Activated naive CD8-positive, alpha-beta T cell treated with anti-CD3 and anti-CD28 coated beads, Interleukin-2, amount 50 U/mL, for 24 hours (primary cell): ENCODE measurements around the gene TLDC2.

ENCODE experiments used
- ATAC-seq: fragments of 150-1000 bp; cut with Tn5 transposase; one replicate; pipeline ENCODE4 v1.10.0; 2021
- DNase-seq: peaks from one replicate; pipeline ENCODE4 v3.0.0; 2021
- H3K27ac Mint-ChIP-seq: one replicate; pipeline ENCODE4 v1.8.0; 2021; ENCODE audit warnings: mild to moderate bottlenecking, mixed read lengths
- H3K27me3 Mint-ChIP-seq: one replicate; pipeline ENCODE4 v1.8.0; 2021; ENCODE audit warnings: mixed read lengths
- H3K36me3 Mint-ChIP-seq: one replicate; pipeline ENCODE4 v1.8.0; 2021; ENCODE audit warnings: low read depth, mixed read lengths
- H3K4me1 Mint-ChIP-seq: one replicate; pipeline ENCODE4 v1.8.0; 2021; ENCODE audit warnings: mixed read lengths
- H3K4me3 Mint-ChIP-seq: one replicate; pipeline ENCODE4 v1.8.0; 2021; ENCODE audit warnings: mild to moderate bottlenecking, moderate library complexity, mixed read lengths
- H3K9me3 Mint-ChIP-seq: one replicate; pipeline ENCODE4 v1.8.0; 2021; ENCODE audit warnings: mixed read lengths

TLDC2 gene

DNA sequence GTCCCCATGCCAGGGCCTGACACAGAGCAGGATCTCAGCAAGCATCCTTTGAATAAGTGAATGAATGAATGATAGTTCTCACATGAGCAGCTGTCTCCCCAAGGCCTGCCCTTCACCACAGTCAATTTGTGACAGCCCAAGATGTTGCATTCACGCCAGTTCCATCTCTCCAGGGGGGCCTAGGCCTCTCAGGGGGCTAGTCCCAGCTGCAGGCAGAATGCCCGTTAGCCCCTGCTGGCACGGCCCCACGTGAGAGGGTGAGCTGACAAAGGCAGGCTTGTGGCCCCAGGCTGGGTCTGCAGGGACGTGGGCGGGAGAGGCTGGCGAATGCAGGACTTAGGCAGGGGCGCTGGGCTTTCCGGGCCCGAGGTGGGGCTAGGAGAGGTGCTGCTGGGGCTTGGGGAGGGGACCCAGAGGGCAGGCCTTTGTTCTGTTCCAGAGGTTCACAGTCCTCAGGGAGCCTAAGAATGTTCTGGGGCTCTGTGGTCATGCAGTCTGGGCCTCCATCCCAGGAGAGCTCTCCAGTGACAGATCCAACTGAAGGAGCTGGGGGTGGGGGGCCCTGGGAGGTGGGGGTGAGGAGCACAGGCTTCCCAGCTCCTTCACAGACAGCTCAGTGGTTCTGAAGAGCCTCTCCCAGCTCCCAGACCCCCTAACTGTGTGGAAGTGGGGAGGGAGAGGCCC is 30.5 kb upstream of the TLDC2 start:
- no peaks in the 10 kb centered on the region for H3K9me3 Mint-ChIP-seq
- H3K4me3 Mint-ChIP-seq = no peak overlapping the region
- H3K36me3 Mint-ChIP-seq = no peaks in the 10 kb centered on the region
- H3K27me3 Mint-ChIP-seq = no peaks in the 10 kb centered on the region
- DNase-seq (no peak), ATAC-seq (no peak)
- H3K27ac Mint-ChIP-seq = peak overlapping the region; percentile 68
- H3K4me1 Mint-ChIP-seq = peaks cover 35% of the 10 kb centered on the region

- no peak overlapping the region for H3K27ac Mint-ChIP-seq
- peaks cover 1% of the 10 kb centered on the region for H3K36me3 Mint-ChIP-seq
- H3K4me3 Mint-ChIP-seq = no peak overlapping the region
- peaks cover 3% of the 10 kb centered on the region for H3K9me3 Mint-ChIP-seq
- DNase-seq = no peak
- H3K4me1 Mint-ChIP-seq = peaks cover 29% of the 10 kb centered on the region
- H3K27me3 Mint-ChIP-seq = no peaks in the 10 kb centered on the region
- no peak for ATAC-seq
Measured at GRCh38 chr20:36847009-36847709, 28.8 kb upstream of the TLDC2 start.

DNA sequence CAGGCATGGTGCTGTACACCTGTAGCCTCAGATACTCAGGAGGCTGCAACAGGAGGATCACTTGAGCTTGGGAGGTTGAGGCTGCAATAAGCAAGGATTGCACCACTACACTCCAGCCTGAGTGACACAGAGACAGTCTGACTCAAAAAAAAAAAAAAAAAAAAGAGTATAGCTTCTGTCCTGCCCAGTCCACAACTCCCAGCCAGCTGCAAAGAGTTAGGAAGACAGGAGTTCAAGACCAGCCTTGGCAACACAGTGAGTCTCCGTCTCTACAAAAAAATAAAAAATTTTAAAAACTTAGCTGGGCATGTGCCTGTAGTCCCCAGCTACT is 28.3 kb upstream of the TLDC2 start:
- Mint-ChIP-seq H3K27ac (no peak overlapping the region), H3K27me3 (no peaks in the 10 kb centered on the region), H3K9me3 (peaks cover 3% of the 10 kb centered on the region), H3K4me1 (peaks cover 26% of the 10 kb centered on the region), H3K36me3 (peaks cover 1% of the 10 kb centered on the region), H3K4me3 (no peak overlapping the region)
- DNase-seq = no peak
- no peak for ATAC-seq

DNA sequence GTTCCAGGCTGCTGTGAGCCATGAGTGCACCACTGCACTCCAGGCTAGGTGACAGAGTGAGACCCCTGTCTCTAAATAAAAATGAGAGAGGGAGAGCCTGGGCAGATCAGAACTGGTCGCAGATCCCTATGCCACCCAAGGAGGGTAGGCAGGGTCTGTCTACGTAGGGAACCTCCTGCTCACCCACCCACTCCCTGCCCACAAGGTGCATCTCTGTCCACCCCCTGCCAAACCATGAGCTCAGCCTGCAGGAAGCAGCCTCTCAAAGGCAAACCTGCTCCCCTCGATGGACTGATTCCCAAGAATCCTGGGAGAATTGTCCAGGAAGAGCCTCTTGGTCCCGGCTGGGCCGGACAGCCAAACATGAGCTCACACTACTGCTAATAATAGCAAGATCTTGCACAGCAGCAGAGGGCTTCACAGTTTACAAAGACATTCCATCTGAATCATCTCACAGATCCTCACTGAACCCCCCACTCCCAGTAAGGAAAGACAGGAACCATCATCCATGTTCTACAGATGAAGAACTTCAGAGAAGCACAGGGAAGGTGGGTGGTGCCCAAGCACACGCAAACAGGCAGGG is 27.8 kb upstream of the TLDC2 start:
- peaks cover 23% of the 10 kb centered on the region for H3K4me1 Mint-ChIP-seq

GRCh38 chr20:36848677-36849076 is 27.3 kb upstream of the TLDC2 start:
- peaks cover 18% of the 10 kb centered on the region for H3K4me1 Mint-ChIP-seq

More for the DNA sequence above, 27.8 kb upstream of the TLDC2 start:
- peaks cover 1% of the 10 kb centered on the region for H3K36me3 Mint-ChIP-seq
- no peaks in the 10 kb centered on the region for H3K27me3 Mint-ChIP-seq
- peaks cover 3% of the 10 kb centered on the region for H3K9me3 Mint-ChIP-seq
- ATAC-seq (no peak), DNase-seq (no peak)
- H3K27ac Mint-ChIP-seq = no peak overlapping the region
- no peak overlapping the region for H3K4me3 Mint-ChIP-seq

GRCh38 chr20:36849333-36850065 is 26.4 kb upstream of the TLDC2 start:
- Mint-ChIP-seq H3K27me3 (no peaks in the 10 kb centered on the region), H3K4me1 (peaks cover 16% of the 10 kb centered on the region), H3K27ac (no peak overlapping the region)

More at GRCh38 chr20:36848677-36849076, 27.3 kb upstream of the TLDC2 start:
- DNase-seq = no peak
- no peak overlapping the region for H3K27ac Mint-ChIP-seq
- no peaks in the 10 kb centered on the region for H3K27me3 Mint-ChIP-seq
- ATAC-seq = no peak
- peaks cover 1% of the 10 kb centered on the region for H3K36me3 Mint-ChIP-seq
- peaks cover 3% of the 10 kb centered on the region for H3K9me3 Mint-ChIP-seq
- H3K4me3 Mint-ChIP-seq = no peak overlapping the region

GRCh38 chr20:36850759-36851158 is 25.2 kb upstream of the TLDC2 start:
- H3K27me3 Mint-ChIP-seq = no peaks in the 10 kb centered on the region
- H3K4me3 Mint-ChIP-seq = no peak overlapping the region
- peaks cover 3% of the 10 kb centered on the region for H3K9me3 Mint-ChIP-seq
- no peak overlapping the region for H3K27ac Mint-ChIP-seq
- H3K36me3 Mint-ChIP-seq = peaks cover 1% of the 10 kb centered on the region
- H3K4me1 Mint-ChIP-seq = peaks cover 6% of the 10 kb centered on the region
- no peak for ATAC-seq
- no peak for DNase-seq

More at GRCh38 chr20:36849333-36850065, 26.4 kb upstream of the TLDC2 start:
- no peak overlapping the region for H3K4me3 Mint-ChIP-seq
- peaks cover 1% of the 10 kb centered on the region for H3K36me3 Mint-ChIP-seq
- H3K9me3 Mint-ChIP-seq = peaks cover 3% of the 10 kb centered on the region
- ATAC-seq (no peak), DNase-seq (no peak)

DNA sequence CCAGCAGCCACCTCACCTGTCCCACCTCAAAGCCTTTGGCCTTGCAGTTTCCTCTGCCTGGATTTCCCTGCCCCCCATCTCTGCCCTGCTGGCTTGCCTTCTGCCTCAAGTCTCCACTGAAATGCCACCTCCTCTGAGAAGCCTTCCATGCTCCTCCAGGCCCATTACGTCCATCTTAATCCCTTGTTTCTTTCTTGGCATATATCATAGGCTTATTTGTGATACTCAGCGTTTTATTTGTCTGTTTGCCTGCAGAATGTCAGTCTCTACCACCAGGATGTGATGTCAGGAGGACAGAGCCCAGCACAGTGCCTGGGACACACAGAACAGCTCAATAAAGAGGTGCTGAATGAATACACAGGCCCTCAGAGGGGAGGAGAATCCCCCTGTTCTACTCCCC is 24.4 kb upstream of the TLDC2 start:
- Mint-ChIP-seq H3K27me3 (no peaks in the 10 kb centered on the region), H3K9me3 (peaks cover 3% of the 10 kb centered on the region), H3K4me3 (no peak overlapping the region), H3K4me1 (peaks cover 2% of the 10 kb centered on the region), H3K27ac (no peak overlapping the region), H3K36me3 (peaks cover 1% of the 10 kb centered on the region)
- no peak for ATAC-seq
- DNase-seq = no peak

- Mint-ChIP-seq H3K4me3 (no peak overlapping the region), H3K27ac (no peak overlapping the region), H3K4me1 (peaks cover 9% of the 10 kb centered on the region), H3K9me3 (peaks cover 3% of the 10 kb centered on the region), H3K27me3 (no peaks in the 10 kb centered on the region), H3K36me3 (peaks cover 1% of the 10 kb centered on the region)
- no peak for ATAC-seq
- no peak for DNase-seq
Measured at GRCh38 chr20:36852187-36852586, 23.8 kb upstream of the TLDC2 start.

GRCh38 chr20:36854348-36855240 is 21.3 kb upstream of the TLDC2 start:
- peaks cover 1% of the 10 kb centered on the region for H3K36me3 Mint-ChIP-seq
- DNase-seq (no peak), ATAC-seq (no peak)
- H3K4me1 Mint-ChIP-seq = peaks cover 13% of the 10 kb centered on the region
- H3K27ac Mint-ChIP-seq = no peak overlapping the region
- H3K27me3 Mint-ChIP-seq = no peaks in the 10 kb centered on the region
- H3K9me3 Mint-ChIP-seq = peaks cover 3% of the 10 kb centered on the region
- no peak overlapping the region for H3K4me3 Mint-ChIP-seq

DNA sequence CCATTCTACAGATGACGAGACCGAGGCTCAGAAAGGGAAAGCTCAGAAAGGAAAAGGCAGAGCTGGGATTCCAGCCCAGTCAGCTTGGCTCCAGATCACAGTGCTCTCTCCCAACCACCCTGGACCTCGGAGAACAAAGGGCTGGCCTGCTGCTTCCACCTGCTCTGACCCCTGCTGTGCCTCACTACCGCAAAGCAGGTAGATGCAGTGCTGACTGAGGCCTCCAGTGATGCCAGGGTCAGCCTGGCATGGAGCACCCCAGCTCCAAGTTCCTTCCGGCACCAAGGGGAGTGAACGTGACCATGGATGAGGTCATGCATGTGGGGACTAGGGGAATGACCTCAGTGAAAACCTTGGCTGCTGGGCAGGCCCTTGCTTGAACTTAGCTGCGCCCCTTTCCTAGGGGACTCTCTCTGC is 20.7 kb upstream of the TLDC2 start:
- DNase-seq (no peak), ATAC-seq (no peak)
- Mint-ChIP-seq H3K9me3 (peaks cover 3% of the 10 kb centered on the region), H3K27ac (no peak overlapping the region), H3K4me1 (peaks cover 13% of the 10 kb centered on the region), H3K36me3 (peaks cover 1% of the 10 kb centered on the region), H3K27me3 (no peaks in the 10 kb centered on the region), H3K4me3 (no peak overlapping the region)

DNA sequence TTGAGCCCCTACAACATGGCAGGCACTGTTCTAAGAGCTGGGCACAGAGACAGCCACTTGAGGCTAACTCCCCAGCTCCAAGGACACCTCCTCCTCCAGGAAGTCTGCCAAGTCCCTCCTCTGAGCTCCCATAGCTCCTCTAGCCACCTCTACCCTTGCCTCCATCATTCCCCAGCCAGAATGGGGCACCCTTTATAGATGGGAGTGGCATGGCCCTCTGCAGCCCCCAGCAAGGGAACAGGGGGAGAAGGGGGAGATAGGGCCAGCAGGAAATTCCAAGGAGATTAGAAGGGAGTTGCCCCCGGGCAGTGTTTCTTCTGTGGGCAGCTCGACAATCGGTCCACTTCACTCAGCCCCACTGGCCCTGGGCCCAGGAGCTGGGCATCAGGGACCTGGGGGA is 19.7 kb upstream of the TLDC2 start:
- no peaks in the 10 kb centered on the region for H3K27me3 Mint-ChIP-seq
- no peaks in the 10 kb centered on the region for H3K9me3 Mint-ChIP-seq
- H3K36me3 Mint-ChIP-seq = no peaks in the 10 kb centered on the region
- no peak overlapping the region for H3K27ac Mint-ChIP-seq
- no peak overlapping the region for H3K4me3 Mint-ChIP-seq
- ATAC-seq (no peak), DNase-seq (no peak)
- peaks cover 13% of the 10 kb centered on the region for H3K4me1 Mint-ChIP-seq

DNA sequence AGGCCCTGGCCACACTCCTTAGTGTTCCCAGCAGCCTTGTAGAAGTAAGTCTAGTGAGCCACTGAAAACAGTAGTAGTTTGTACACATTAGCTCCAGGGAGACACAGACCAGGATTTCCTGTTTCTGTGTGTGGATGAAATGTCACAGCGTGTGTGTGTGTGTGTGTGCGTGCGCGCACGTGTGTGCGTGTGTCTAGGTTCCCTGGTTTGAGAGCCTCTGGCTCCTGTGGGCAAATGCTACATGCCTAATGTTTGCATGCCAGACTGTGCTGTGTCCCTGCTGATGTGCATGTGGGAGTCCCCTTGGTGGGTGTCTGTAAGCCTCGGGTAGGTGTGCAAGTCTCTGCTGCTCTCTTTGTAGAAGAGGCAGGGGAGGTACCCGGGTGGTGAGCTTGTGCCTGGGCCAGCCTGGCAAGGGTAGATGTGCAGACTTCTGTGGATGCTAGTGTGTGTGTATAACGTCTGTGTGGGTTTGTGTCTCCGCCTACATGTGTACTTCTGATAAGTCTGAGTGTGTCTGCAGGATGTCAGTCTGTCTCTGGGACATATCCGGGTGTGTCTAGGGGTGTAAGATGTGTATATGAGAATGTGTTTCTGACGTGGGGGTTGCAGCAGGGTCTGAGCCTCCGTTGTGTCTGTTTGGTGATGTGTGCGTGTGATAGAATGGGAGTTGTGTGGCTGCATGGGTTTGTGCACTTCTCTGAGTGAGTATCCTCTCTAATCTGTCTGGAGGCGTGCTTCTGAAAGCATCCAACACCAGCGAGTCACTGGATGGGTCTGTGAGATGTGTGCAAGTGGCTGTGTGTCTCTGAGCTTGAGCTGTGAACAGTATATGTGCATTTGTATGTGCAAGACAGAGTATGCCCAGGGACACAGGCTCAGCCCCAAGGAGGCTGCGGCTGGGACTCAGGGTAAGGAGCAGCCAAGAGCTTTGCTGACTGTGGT is 19.0 kb upstream of the TLDC2 start:
- ATAC-seq = peak; percentile 41
- no peak for DNase-seq
- no peaks in the 10 kb centered on the region for H3K36me3 Mint-ChIP-seq

More for the DNA sequence above, 19.0 kb upstream of the TLDC2 start:
- Mint-ChIP-seq H3K4me3 (no peak overlapping the region), H3K27ac (no peak overlapping the region), H3K9me3 (no peaks in the 10 kb centered on the region), H3K4me1 (peaks cover 13% of the 10 kb centered on the region), H3K27me3 (peaks cover 1% of the 10 kb centered on the region)
